Testis (tissue), 3 donors: ENCODE data around the gene RNF19B. TPM values are rescaled to one million over a fixed set of nuclear protein-coding genes. Genes with fewer than 3 reads are reported as not detected.
A peak's percentile ranks its signal among the peaks of the same experiment; 100 is the strongest.

Experiments used
- DNase-seq: peaks from one replicate; pipeline ENCODE4 v3.0.0-alpha.2; 2019
- H3K27ac ChIP-seq, 2 donors: fragments of 200-600 bp; sonication (generic); one replicate each; pipeline ENCODE4 v1.5.1; 2019
- H3K27me3 ChIP-seq: fragments of 200-600 bp; sonication (generic); one replicate; pipeline ENCODE4 v1.5.1; 2019
- H3K36me3 ChIP-seq: fragments of 200-600 bp; sonication (generic); one replicate; pipeline ENCODE4 v1.5.1; 2017; ENCODE audit warnings: low read depth; ENCODE audit errors: missing control alignments
- H3K4me1 ChIP-seq: fragments of 200-600 bp; sonication (generic); one replicate; pipeline ENCODE4 v1.5.1; 2019
- H3K4me3 ChIP-seq, 2 donors: fragments of 200-600 bp; sonication (generic); one replicate each; pipeline ENCODE4 v1.5.1; 2017 to 2019
- H3K9me3 ChIP-seq: fragments of 200-600 bp; sonication (generic); one replicate; pipeline ENCODE4 v1.5.1; 2017
- POLR2A ChIP-seq: fragments of 450-650 bp; IDR thresholded peaks from one replicate; pipeline ENCODE4 v1.6.1; 2017; ENCODE audit warnings: antibody characterized with exemption, mild to moderate bottlenecking, moderate library complexity
- WGBS, 2 donors: methylation state at CpG; one replicate each; pipeline ENCODE4 v1.1.5; 2018; 5-methylcytosine and 5-hydroxymethylcytosine counted together
- intact Hi-C: fragments of 100-400 bp; cut with DNase I; formaldehyde crosslinking; loops from one replicate; pipeline ENCODE4 v1.15.1; 2023; ENCODE audit warnings: low total_unique reads
- polyA plus RNA-seq: library from polyadenylated mRNA; stranded (reverse); fragments of 350-450 nt; fragmentation: Illumina TruSeq; extraction: RNeasy Lipid Tissue Mini Kit (QIAGEN cat#74804); gene quantifications from one replicate; pipeline ENCODE4 v1.2.3, GENCODE V29; 2014; ENCODE audit warnings: low read depth, low replicate concordance; ENCODE audit not compliant: insufficient read depth
- total RNA-seq, 2 donors: library from RNA; depleted of rRNA; stranded (reverse); fragments of >200 nt; gene quantifications; one replicate each; pipeline ENCODE4 v1.2.3, GENCODE V29; 2016
- TF ChIP-seq, protein P1 (sequence below), 3 experiments: fragments of 450-650 bp in 2 of 3; fragments of 200-600 bp in 1 of 3; sonication (generic) in 1 of 3; IDR thresholded peaks; one replicate each; pipeline ENCODE4 v1.5.1; 2016 to 2019; ENCODE audit warnings: antibody characterized with exemption in 3 of 3, mild to moderate bottlenecking in 2 of 3, moderate library complexity in 1 of 3

Gene RNF19B
- total and polyA plus RNA-seq, 3 donors from 2014 or later, result 140 to 225 (median 141) TPM

DNA sequence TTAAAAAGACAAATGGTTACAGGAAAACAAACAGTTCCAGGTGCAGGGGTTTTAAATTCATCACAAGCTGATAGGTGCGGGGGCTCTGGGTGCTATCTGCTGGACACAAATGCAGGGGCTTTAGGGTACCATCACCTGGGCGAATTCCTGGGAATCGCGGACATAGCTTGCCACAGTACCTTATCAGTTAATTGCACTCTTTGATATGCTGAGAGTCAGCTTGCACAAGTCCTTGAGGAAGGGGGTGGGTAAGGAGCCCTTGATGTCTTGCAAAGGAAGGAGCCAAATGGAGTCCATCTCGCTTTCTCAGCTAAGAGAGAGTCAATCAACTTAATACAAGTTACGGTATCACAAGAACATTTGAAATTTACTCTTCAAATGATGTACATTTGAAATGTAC is 38.0 kb downstream of the RNF19B start:
- TF ChIP-seq, protein P1, sequence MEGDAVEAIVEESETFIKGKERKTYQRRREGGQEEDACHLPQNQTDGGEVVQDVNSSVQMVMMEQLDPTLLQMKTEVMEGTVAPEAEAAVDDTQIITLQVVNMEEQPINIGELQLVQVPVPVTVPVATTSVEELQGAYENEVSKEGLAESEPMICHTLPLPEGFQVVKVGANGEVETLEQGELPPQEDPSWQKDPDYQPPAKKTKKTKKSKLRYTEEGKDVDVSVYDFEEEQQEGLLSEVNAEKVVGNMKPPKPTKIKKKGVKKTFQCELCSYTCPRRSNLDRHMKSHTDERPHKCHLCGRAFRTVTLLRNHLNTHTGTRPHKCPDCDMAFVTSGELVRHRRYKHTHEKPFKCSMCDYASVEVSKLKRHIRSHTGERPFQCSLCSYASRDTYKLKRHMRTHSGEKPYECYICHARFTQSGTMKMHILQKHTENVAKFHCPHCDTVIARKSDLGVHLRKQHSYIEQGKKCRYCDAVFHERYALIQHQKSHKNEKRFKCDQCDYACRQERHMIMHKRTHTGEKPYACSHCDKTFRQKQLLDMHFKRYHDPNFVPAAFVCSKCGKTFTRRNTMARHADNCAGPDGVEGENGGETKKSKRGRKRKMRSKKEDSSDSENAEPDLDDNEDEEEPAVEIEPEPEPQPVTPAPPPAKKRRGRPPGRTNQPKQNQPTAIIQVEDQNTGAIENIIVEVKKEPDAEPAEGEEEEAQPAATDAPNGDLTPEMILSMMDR (IDR thresholded peaks at IDR 0.05), result no peak
- TF ChIP-seq POLR2A, result no peak
- no peaks in the 10 kb centered on the region for H3K27me3 ChIP-seq
- no peaks in the 10 kb centered on the region for H3K36me3 ChIP-seq
- H3K4me3 ChIP-seq, result no peak overlapping the region
- H3K27ac ChIP-seq, result no peak overlapping the region
- H3K4me1 ChIP-seq, result peaks cover 5% of the 10 kb centered on the region
- DNase-seq, result no peak
- no peaks in the 10 kb centered on the region for H3K9me3 ChIP-seq
- intact Hi-C loops, result no loop called here
- WGBS, 2 donors, result 60 to 79% methylated on average over 6 of the region's 6 CpGs

DNA sequence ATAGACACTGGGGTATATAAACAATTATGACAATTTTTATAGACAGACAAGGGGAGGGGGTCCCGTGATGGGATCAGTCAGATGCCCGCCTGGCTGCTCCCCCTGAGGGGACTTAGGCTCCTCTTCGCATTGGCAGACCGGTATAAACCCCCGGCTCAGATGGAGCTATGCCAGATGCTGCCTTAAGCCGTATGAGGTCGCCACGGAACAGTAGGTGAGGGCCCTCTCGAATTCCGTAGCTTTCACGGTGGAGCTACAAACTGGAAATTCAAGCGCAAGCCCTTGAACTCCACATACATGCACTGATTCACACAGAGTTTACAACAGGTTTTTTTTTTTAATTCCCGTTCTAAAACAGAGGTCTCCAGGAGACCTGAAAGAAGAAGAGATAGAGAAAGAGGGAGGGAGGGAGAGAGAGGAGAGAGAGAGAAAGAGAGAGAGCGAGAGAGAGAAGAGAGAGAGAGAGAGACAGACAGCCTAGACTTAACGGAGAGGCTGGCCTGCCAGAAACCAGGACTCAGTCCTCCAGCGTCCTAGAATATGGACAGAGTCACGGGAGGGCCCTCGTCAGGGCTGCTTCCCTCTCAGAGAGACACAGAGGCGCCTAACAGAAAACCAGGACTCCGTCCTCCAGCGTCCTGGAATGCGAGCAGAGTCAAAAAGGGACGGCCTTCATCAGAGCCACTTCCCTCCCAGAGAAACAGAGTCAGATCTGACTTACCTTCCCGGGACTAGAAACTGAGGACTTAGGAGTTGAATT is 39.0 kb downstream of the RNF19B start:
- Histone ChIP-seq H3K36me3 (no peaks in the 10 kb centered on the region), H3K27ac (no peak overlapping the region), H3K9me3 (no peaks in the 10 kb centered on the region), H3K4me1 (peaks cover 5% of the 10 kb centered on the region), H3K27me3 (no peaks in the 10 kb centered on the region), H3K4me3 (peak overlapping the region; percentile 3 to 39)
- DNase-seq, result peak; percentile 36
- WGBS, 2 donors, result 20 to 23% methylated on average over 24 of the region's 24 CpGs
- intact Hi-C loops, result no loop called here
- TF ChIP-seq, protein P1 (IDR thresholded peaks at IDR 0.05), result no peak
- no peak for TF ChIP-seq POLR2A

DNA sequence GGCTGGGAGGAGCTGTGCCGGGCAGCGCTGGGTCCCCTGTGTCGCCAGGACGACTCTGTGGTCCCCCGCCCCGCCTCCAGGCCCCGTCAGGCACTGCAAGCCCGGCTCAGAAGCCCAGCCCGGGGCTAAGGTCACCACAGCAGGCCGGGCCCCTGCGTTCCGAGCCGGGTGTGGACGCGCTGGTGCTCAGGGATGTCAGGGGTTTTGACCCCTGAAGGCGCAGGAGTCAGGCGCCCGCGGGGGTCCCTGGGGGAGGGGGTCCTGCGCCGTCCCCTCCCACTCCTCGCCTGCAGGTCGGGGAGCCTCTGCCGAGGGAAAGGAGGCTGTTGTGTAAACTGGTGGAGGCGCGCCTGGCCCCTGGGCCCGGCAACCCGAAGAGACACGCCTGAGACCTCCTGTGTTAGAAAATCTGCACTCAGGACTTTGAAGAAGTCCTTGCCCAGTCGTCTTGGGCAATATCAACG is 39.7 kb downstream of the RNF19B start:
- no peak for DNase-seq
- Histone ChIP-seq H3K27ac (no peak overlapping the region), H3K9me3 (no peaks in the 10 kb centered on the region), H3K27me3 (no peaks in the 10 kb centered on the region), H3K36me3 (no peaks in the 10 kb centered on the region), H3K4me1 (peaks cover 5% of the 10 kb centered on the region), H3K4me3 (peak overlapping the region; percentile 3 to 39)
- TF ChIP-seq POLR2A, result no peak
- TF ChIP-seq, protein P1 (IDR thresholded peaks at IDR 0.05), result no peak
- intact Hi-C loops, result no loop called here
- WGBS, 2 donors, result 25 to 29% methylated on average over 23 to 31 of the region's 31 CpGs

DNA sequence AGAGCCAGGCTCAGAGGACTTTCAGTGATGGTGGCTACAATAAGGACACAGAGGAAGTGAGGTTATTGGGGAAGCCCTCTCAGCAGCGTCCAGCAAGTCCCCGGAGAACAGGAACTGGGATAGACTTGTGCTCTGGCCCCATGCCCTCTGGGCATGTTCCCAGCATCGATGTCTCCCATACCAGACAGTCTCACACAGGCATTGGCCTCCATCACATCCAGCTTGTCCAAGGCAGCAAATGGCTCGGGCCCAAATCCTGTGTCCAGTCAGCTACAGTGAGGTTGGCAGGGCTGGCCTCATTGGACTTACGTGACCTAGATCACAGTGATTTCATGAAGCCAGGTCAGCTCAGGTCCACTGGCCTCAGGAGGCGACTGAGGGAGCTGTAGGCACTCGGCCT is 43.8 kb downstream of the RNF19B start:
- intact Hi-C loops, result no loop called here
- DNase-seq, result no peak
- no peak overlapping the region for H3K27ac ChIP-seq
- H3K4me1 ChIP-seq, result peaks cover 5% of the 10 kb centered on the region
- H3K36me3 ChIP-seq, result no peaks in the 10 kb centered on the region
- no peaks in the 10 kb centered on the region for H3K9me3 ChIP-seq
- H3K27me3 ChIP-seq, result no peaks in the 10 kb centered on the region
- no peak for TF ChIP-seq POLR2A
- TF ChIP-seq, protein P1 (IDR thresholded peaks at IDR 0.05), result no peak
- 68 to 89% methylated on average over 4 to 7 of the region's 7 CpGs for WGBS, 2 donors
- no peak overlapping the region for H3K4me3 ChIP-seq
